Stimulated activated CD4-positive, alpha-beta T cell treated with anti-CD3 and anti-CD28 coated beads, Interleukin-1b, Interleukin-23, amount 100 ng/mL, for 1 hour (primary cell): ENCODE data around the gene CCDC144A.
A peak's percentile ranks its signal among the peaks of the same experiment; 100 is the strongest.
"Not testable (repeated sequence)": the region's sequence is repeated elsewhere in the genome, so short reads cannot be mapped to it uniquely, and the experiment has no call there.

Experiments used
- DNase-seq, 2 donors: peaks; one replicate each; pipeline ENCODE4 v3.0.0-alpha.2; 2020; ENCODE audit warnings: low read depth in 2 of 2

Gene CCDC144A

GRCh38 chr17:16689731-16690281 is at the start of gene CCDC144A:
TSS of gene CCDC144A (plus strand) at chr17:16690241. CDS start at chr17:16690401, 160 bp downstream.
- peak; percentile 18 to 34 for DNase-seq

- DNase-seq = no peak
These were observed 40.5 kb upstream of the CCDC144A start for GRCh38 chr17:16649585-16649984.

- DNase-seq = no peak
These were observed 37.8 kb upstream of the CCDC144A start for GRCh38 chr17:16652252-16652651.

GRCh38 chr17:16652847-16653366 is 37.1 kb upstream of the CCDC144A start:
- no peak for DNase-seq

GRCh38 chr17:16653367-16654041 is 36.5 kb upstream of the CCDC144A start, which contains the start of gene ZNF624:
TSS of gene ZNF624 (minus strand) at chr17:16653850.
- DNase-seq = peak; percentile 51 to 68

GRCh38 chr17:16661217-16661616 is 28.8 kb upstream of the CCDC144A start:
- no peak for DNase-seq

GRCh38 chr17:16662936-16663335 is 27.1 kb upstream of the CCDC144A start:
- no peak for DNase-seq

GRCh38 chr17:16666553-16666906 is 23.5 kb upstream of the CCDC144A start:
- DNase-seq = not testable (repeated sequence)

GRCh38 chr17:16666907-16667636 is 23.0 kb upstream of the CCDC144A start:
- DNase-seq = not testable (repeated sequence)

- no peak for DNase-seq
These were observed 13.3 kb upstream of the CCDC144A start for GRCh38 chr17:16676676-16677268.

- DNase-seq = not testable (repeated sequence)
These were observed 6.5 kb upstream of the CCDC144A start for GRCh38 chr17:16683290-16684138.

GRCh38 chr17:16686019-16686418 is 4.0 kb upstream of the CCDC144A start:
- DNase-seq = not testable (repeated sequence)

- DNase-seq = not testable (repeated sequence)
These were observed 2.9 kb upstream of the CCDC144A start for GRCh38 chr17:16687151-16687550.

- not testable (repeated sequence) for DNase-seq
These were observed 406 bp downstream of the CCDC144A start for GRCh38 chr17:16690447-16690846.

GRCh38 chr17:16697603-16698002 is 7.6 kb downstream of the CCDC144A start:
- DNase-seq = not testable (repeated sequence)

- not testable (repeated sequence) for DNase-seq
These were observed 55.6 kb downstream of the CCDC144A start for GRCh38 chr17:16745492-16746203.

- DNase-seq = not testable (repeated sequence)
These were observed 56.5 kb downstream of the CCDC144A start for GRCh38 chr17:16746571-16746970.

GRCh38 chr17:16750515-16750914 is 60.5 kb downstream of the CCDC144A start:
- not testable (repeated sequence) for DNase-seq

- DNase-seq = not testable (repeated sequence)
These were observed 61.3 kb downstream of the CCDC144A start for GRCh38 chr17:16751224-16751923.

GRCh38 chr17:16751924-16752287 is 61.9 kb downstream of the CCDC144A start:
- DNase-seq = not testable (repeated sequence)
